SK-N-SH treated with all-trans-retinoic acid at 6 μM for 48 hours (cell line): ENCODE measurements around the gene MAGED1.

Experiments
- ATAC-seq: fragments of 200-7000 bp; cut with Tn5 transposase; 3 replicates; pipeline ENCODE4 v1.9.1; 2020; ENCODE audit warnings: mild to moderate bottlenecking, moderate library complexity
- ARNTL ChIP-seq: fragments of 450-650 bp; formaldehyde crosslinking; IDR thresholded peaks from 2 replicates; pipeline ENCODE4 v1.5.0; 2020; ENCODE audit warnings: low read depth, mild to moderate bottlenecking, moderate library complexity, borderline replicate concordance
- BACH2 ChIP-seq: fragments of 250-450 bp; sonication (Bioruptor Pico); IDR thresholded peaks from 2 replicates; pipeline ENCODE4 v1.9.0; 2021; ENCODE audit warnings: mild to moderate bottlenecking, borderline replicate concordance
- CREB5 ChIP-seq: fragments of 250-450 bp; sonication (Bioruptor Pico); IDR thresholded peaks from 2 replicates; pipeline ENCODE4 v1.5.1; 2020; ENCODE audit warnings: low read depth, mild to moderate bottlenecking, moderate library complexity
- ESRRG ChIP-seq: fragments of 250-450 bp; sonication (Bioruptor Pico); IDR thresholded peaks from 2 replicates; pipeline ENCODE4 v1.6.1; 2021; ENCODE audit warnings: mild to moderate bottlenecking
- GLIS3 ChIP-seq: fragments of 250-450 bp; sonication (Bioruptor Pico); IDR thresholded peaks from 2 replicates; pipeline ENCODE4 v1.5.0; 2020; ENCODE audit warnings: mild to moderate bottlenecking, moderate library complexity
- ISL1 ChIP-seq: fragments of 250-450 bp; sonication (Bioruptor Pico); IDR thresholded peaks from 2 replicates; pipeline ENCODE4 v2.1.2; 2022; ENCODE audit warnings: mild to moderate bottlenecking, moderate library complexity
- OSR1 ChIP-seq: fragments of 250-450 bp; sonication (Bioruptor Pico); IDR thresholded peaks from 2 replicates; pipeline ENCODE4 v1.8.0; 2022; ENCODE audit warnings: moderate library complexity, mild to moderate bottlenecking, inconsistent platforms
- PATZ1 ChIP-seq: fragments of 250-450 bp; sonication (Bioruptor Pico); IDR thresholded peaks from 2 replicates; pipeline ENCODE4 v1.8.0; 2020; ENCODE audit warnings: mild to moderate bottlenecking, moderate library complexity, borderline replicate concordance
- POU6F1 ChIP-seq: fragments of 250-450 bp; sonication (Bioruptor Pico); IDR thresholded peaks from 2 replicates; pipeline ENCODE4 v1.8.0; 2021; ENCODE audit warnings: low read depth, mild to moderate bottlenecking, moderate library complexity, borderline replicate concordance
- PPARA ChIP-seq: fragments of 250-450 bp; sonication (Bioruptor Pico); IDR thresholded peaks from 2 replicates; pipeline ENCODE4 v1.5.0; 2020; ENCODE audit warnings: mild to moderate bottlenecking, borderline replicate concordance
- RARB ChIP-seq: fragments of 250-450 bp; sonication (Bioruptor Pico); IDR thresholded peaks from 2 replicates; pipeline ENCODE4 v1.8.0; 2021; ENCODE audit warnings: mild to moderate bottlenecking, moderate library complexity
- TCF4 ChIP-seq: fragments of 250-450 bp; sonication (Bioruptor Pico); IDR thresholded peaks from 2 replicates; pipeline ENCODE4 v1.8.0; 2021; ENCODE audit warnings: mild to moderate bottlenecking, moderate library complexity, borderline replicate concordance
- TOX ChIP-seq: fragments of 250-450 bp; sonication (Bioruptor Pico); IDR thresholded peaks from 2 replicates; pipeline ENCODE4 v1.8.0; 2021; ENCODE audit warnings: mild to moderate bottlenecking, moderate library complexity, borderline replicate concordance
- TSHZ2 ChIP-seq: fragments of 250-450 bp; sonication (Bioruptor Pico); IDR thresholded peaks from 2 replicates; pipeline ENCODE4 v1.5.0; 2020; ENCODE audit warnings: mild to moderate bottlenecking, moderate library complexity
- ZC3H10 ChIP-seq: fragments of 250-450 bp; sonication (Bioruptor Pico); IDR thresholded peaks from 2 replicates; pipeline ENCODE4 v1.5.1; 2021; ENCODE audit warnings: mild to moderate bottlenecking, moderate library complexity
- ZFP3 ChIP-seq: fragments of 250-450 bp; sonication (Bioruptor Pico); IDR thresholded peaks from 2 replicates; pipeline ENCODE4 v1.5.0; 2020; ENCODE audit warnings: mild to moderate bottlenecking, moderate library complexity
- ZFP30 ChIP-seq: fragments of 450-650 bp; formaldehyde crosslinking; IDR thresholded peaks from 2 replicates; pipeline ENCODE4 v1.5.0; 2022; ENCODE audit warnings: mild to moderate bottlenecking, moderate library complexity
- ZNF565 ChIP-seq: fragments of 450-650 bp; formaldehyde crosslinking; conservative IDR thresholded peaks from 2 replicates; pipeline ENCODE4 v1.5.0; 2020; ENCODE audit warnings: low read depth, mild to moderate bottlenecking, moderate library complexity
- ZNF70 ChIP-seq: fragments of 450-650 bp; formaldehyde crosslinking; IDR thresholded peaks from 2 replicates; pipeline ENCODE4 v1.5.0; 2020; ENCODE audit warnings: mild to moderate bottlenecking, moderate library complexity
- ZNF8 ChIP-seq: fragments of 450-650 bp; formaldehyde crosslinking; IDR thresholded peaks from 2 replicates; pipeline ENCODE4 v1.5.0; 2020; ENCODE audit warnings: mild to moderate bottlenecking, moderate library complexity
- TF ChIP-seq, protein P1 (sequence below): fragments of 250-450 bp; sonication (Bioruptor Pico); IDR thresholded peaks from 2 replicates; pipeline ENCODE4 v1.5.1; 2021; ENCODE audit warnings: mild to moderate bottlenecking, moderate library complexity

MAGED1 gene

DNA sequence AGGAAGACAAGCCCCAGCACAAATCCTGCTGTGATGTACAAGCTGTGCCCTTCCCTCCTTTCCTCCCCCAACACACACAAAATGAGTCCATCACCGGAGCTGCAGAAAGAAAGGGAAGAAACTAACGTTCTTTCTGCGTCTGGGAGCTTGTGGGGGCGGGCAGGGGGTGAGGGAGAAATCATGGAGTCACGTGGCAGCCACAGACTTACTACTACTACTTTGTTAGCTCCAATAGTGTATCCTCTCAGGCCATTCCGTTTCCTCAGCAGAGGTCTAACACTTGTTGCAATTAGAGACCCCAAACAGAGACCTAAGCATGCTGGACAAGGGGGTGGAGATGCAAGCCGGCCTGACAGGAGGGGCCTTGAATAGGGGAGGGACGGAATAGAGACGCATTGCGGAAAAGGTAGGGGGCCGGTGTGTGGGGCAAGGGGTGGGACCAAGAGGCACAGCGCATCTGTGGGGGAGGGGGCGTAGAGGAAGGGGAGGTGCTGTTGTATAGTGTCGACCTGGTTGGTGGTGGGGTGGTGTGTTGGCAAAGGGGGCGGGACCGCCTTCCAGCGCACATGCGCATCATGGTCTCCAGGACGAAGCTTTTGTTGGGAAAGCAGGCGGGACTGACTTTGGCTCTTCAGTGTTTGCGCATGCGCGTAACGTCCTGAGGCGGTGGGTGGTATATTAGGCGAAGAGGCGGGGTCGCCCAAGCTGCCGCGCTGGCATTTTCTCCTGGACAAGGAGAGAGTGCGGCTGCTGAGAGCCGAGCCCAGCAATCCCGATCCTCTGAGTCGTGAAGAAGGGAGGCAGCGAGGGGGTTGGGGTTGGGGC, at the start of gene MAGED1:
Gene MAGED1 (plus strand): TSS at position 703 of the 825 bp plus-strand sequence. CDS start 682 bp downstream, outside the sequence.
- TF ChIP-seq ZNF70 (CRISPR knock-in tag) (no peak), ZNF8 (CRISPR knock-in tag) (no peak), PATZ1 (CRISPR knock-in tag) (peak; percentile 63; the same call in 1 of the 2 replicates), ESRRG (CRISPR knock-in tag) (no peak), POU6F1 (CRISPR knock-in tag) (no peak), ZFP30 (CRISPR knock-in tag) (no peak)
- ATAC-seq: peak; percentile 81

DNA sequence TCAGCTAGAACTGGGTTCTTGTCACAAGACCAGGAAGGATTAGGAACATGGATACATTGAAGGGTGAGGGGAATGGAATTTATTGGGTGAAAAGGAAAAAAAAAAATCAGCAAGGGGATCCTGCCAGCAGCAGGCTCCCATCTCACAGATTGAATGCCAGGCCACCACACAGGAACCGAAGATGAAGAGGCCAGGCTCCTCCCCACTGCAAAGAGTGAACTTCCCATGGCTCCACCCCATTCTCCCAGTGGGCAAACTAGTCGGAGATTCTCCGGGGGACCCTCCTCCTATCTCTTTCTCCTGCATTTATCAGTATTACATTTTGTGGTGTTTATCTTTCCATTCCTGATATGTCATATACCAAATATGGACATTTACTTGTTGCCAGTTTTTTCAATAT, 46.0 kb upstream of the MAGED1 start:
- TF ChIP-seq ZFP3 (CRISPR knock-in tag) (no peak), ZFP30 (CRISPR knock-in tag) (no peak), GLIS3 (CRISPR knock-in tag) (no peak), ARNTL (CRISPR knock-in tag) (no peak), OSR1 (CRISPR knock-in tag) (no peak), ESRRG (CRISPR knock-in tag) (no peak), TCF4 (no peak), RARB (CRISPR knock-in tag) (no peak), ISL1 (no peak), ZNF70 (CRISPR knock-in tag) (no peak), PPARA (CRISPR knock-in tag) (no peak), TSHZ2 (CRISPR knock-in tag) (no peak), ZNF565 (CRISPR knock-in tag) (no peak), POU6F1 (CRISPR knock-in tag) (no peak)

DNA sequence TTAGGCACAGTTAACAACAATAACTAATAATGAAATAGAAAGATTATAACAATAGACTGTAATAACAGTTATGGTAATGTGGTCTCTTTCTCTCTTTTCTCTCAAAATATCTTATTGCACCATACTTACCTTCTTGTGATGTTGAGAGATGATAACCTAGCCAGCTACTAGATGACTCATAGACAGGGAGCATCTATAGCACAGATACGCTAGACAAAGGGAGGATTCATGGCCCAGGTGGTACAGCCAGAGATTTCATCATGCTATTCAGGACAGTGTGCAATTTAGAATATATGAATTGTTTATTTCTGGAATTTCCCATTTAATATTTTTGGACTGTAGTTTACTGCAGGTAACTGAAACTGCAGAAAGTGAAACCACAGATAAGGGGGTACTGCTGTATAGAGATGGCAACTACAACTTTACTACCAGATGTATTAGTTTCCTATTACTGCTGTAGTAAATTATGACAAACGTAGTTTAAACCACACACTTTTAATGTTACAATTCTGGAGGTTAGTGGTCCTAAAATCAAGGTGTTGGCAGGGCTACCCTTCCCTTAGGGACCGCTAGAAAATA, 41.8 kb upstream of the MAGED1 start:
- no peak for TF ChIP-seq ZC3H10 (CRISPR knock-in tag)
- TF ChIP-seq CREB5 (CRISPR knock-in tag): no peak
- no peak for TF ChIP-seq OSR1 (CRISPR knock-in tag)
- no peak for TF ChIP-seq GLIS3 (CRISPR knock-in tag)
- no peak for TF ChIP-seq ZFP3 (CRISPR knock-in tag)
- TF ChIP-seq, protein P1, sequence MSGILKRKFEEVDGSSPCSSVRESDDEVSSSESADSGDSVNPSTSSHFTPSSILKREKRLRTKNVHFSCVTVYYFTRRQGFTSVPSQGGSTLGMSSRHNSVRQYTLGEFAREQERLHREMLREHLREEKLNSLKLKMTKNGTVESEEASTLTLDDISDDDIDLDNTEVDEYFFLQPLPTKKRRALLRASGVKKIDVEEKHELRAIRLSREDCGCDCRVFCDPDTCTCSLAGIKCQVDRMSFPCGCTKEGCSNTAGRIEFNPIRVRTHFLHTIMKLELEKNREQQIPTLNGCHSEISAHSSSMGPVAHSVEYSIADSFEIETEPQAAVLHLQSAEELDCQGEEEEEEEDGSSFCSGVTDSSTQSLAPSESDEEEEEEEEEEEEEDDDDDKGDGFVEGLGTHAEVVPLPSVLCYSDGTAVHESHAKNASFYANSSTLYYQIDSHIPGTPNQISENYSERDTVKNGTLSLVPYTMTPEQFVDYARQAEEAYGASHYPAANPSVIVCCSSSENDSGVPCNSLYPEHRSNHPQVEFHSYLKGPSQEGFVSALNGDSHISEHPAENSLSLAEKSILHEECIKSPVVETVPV (CRISPR knock-in tag): no peak
- no peak for TF ChIP-seq ISL1
- TF ChIP-seq TCF4: no peak
- TF ChIP-seq RARB (CRISPR knock-in tag): no peak
- TF ChIP-seq BACH2 (CRISPR knock-in tag): no peak
- no peak for TF ChIP-seq ARNTL (CRISPR knock-in tag)
- no peak for TF ChIP-seq ZNF70 (CRISPR knock-in tag)
- no peak for TF ChIP-seq TSHZ2 (CRISPR knock-in tag)
- TF ChIP-seq TOX: no peak
- TF ChIP-seq ESRRG (CRISPR knock-in tag): no peak
- TF ChIP-seq PPARA (CRISPR knock-in tag): no peak
- TF ChIP-seq ZNF565 (CRISPR knock-in tag): no peak

More for the DNA sequence above, 46.0 kb upstream of the MAGED1 start:
- no peak for ATAC-seq

More for the DNA sequence above, 41.8 kb upstream of the MAGED1 start:
- no peak for ATAC-seq
